ENCODE results near the gene CLIP4.

DNA sequence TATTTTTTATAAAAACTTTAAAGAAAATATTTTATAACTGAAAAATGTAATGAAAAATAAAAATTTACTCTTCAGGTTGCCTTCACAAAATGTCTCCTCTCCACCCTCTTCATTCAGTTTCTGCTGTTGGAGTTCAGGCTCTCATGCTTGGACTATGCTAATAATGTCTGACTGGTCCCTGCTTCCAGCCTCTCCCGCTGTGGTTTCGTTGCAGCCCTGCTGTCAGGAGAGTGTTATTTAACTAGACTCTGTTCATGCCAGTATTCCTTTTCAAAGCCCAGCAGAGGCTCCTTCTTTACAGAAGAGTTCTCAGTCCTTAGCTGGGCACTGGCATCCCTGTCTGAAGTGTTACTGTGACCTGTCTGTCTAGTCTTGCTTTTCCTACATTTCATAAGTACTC is 40.4 kb downstream of the CLIP4 start:
- TF ChIP-seq CEBPB (IDR thresholded peaks at IDR 0.05; ENCODE audit: borderline replicate concordance in 1 of 2, low read depth in 2 of 2, low read length in 2 of 2): no peak
- TF ChIP-seq, protein P1, sequence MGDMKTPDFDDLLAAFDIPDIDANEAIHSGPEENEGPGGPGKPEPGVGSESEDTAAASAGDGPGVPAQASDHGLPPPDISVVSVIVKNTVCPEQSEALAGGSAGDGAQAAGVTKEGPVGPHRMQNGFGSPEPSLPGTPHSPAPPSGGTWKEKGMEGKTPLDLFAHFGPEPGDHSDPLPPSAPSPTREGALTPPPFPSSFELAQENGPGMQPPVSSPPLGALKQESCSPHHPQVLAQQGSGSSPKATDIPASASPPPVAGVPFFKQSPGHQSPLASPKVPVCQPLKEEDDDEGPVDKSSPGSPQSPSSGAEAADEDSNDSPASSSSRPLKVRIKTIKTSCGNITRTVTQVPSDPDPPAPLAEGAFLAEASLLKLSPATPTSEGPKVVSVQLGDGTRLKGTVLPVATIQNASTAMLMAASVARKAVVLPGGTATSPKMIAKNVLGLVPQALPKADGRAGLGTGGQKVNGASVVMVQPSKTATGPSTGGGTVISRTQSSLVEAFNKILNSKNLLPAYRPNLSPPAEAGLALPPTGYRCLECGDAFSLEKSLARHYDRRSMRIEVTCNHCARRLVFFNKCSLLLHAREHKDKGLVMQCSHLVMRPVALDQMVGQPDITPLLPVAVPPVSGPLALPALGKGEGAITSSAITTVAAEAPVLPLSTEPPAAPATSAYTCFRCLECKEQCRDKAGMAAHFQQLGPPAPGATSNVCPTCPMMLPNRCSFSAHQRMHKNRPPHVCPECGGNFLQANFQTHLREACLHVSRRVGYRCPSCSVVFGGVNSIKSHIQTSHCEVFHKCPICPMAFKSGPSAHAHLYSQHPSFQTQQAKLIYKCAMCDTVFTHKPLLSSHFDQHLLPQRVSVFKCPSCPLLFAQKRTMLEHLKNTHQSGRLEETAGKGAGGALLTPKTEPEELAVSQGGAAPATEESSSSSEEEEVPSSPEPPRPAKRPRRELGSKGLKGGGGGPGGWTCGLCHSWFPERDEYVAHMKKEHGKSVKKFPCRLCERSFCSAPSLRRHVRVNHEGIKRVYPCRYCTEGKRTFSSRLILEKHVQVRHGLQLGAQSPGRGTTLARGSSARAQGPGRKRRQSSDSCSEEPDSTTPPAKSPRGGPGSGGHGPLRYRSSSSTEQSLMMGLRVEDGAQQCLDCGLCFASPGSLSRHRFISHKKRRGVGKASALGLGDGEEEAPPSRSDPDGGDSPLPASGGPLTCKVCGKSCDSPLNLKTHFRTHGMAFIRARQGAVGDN (IDR thresholded peaks at IDR 0.05): no peak
- TF ChIP-seq NFYB (IDR thresholded peaks at IDR 0.05; ENCODE audit: insufficient read depth, low read depth, low read length): no peak
- TF ChIP-seq CTCF (IDR thresholded peaks at IDR 0.05 in 2 of 3, conservative IDR thresholded peaks at IDR 0.05 in 1 of 3; ENCODE audit: control insufficient read depth in 2 of 3, extremely low read depth in 1 of 3, insufficient read depth in 1 of 3, low read depth in 3 of 3, low read length in 3 of 3): no peak
- TF ChIP-seq POLR2A (IDR thresholded peaks at IDR 0.05; ENCODE audit: low read depth, low read length): no peak
- TF ChIP-seq EZH2 (IDR thresholded peaks at IDR 0.05; ENCODE audit: borderline replicate concordance, control insufficient read depth, low read depth, low read length): no peak
- no peak for TF ChIP-seq BRCA1 (IDR thresholded peaks at IDR 0.05; ENCODE audit: low read depth, low read length)
- TF ChIP-seq BCL11A (IDR thresholded peaks at IDR 0.05; ENCODE audit: low read depth, low read length): no peak

Measured in GM12878 (cell line).